ENCODE measurements around the gene LIN54.
A peak's percentile ranks its signal among the peaks of the same experiment; 100 is the strongest.
"Not testable (repeated sequence)": the region's sequence is repeated elsewhere in the genome, so short reads cannot be mapped to it uniquely, and the experiment has no call there.

LIN54 gene

GRCh38 chr4:83010522-83011318 lies at the start of gene LIN54:
LIN54 (minus strand) TSS chr4:83010823; CDS start chr4:82984844, 25,979 bp downstream.
- no peaks in the 10 kb centered on the region for H3K4me1 ChIP-seq (ENCODE audit: insufficient read depth, insufficient read length)
- no peaks in the 10 kb centered on the region for H3K36me3 ChIP-seq (ENCODE audit: insufficient read depth, insufficient read length, low read length)
- peak within 1 kb of the TSS; percentile 81 for H3K9ac ChIP-seq (ENCODE audit: insufficient read length, low read depth)
- no peaks in the 10 kb centered on the region for H3K9me3 ChIP-seq (ENCODE audit: insufficient read depth, low read length)
- H3K4me3 ChIP-seq (ENCODE audit: insufficient read length, low read depth) = peak within 1 kb of the TSS; percentile 74
- DNase-seq (ENCODE audit: low read depth, low spot score) = no peak
- no peak for TF ChIP-seq SUZ12 (IDR thresholded peaks at IDR 0.05; ENCODE audit: extremely low read depth, insufficient read depth, insufficient read length)
- no peak for TF ChIP-seq ZNF274 (IDR thresholded peaks at IDR 0.05; ENCODE audit: low read depth, low read length)
- no peak for TF ChIP-seq YY1 (IDR thresholded peaks at IDR 0.05; ENCODE audit: insufficient read depth, insufficient read length)
- H3K27me3 ChIP-seq (ENCODE audit: insufficient read depth, insufficient read length) = peaks cover 23% of the 10 kb centered on the region

- no peaks in the 10 kb centered on the region for H3K4me1 ChIP-seq (ENCODE audit: insufficient read depth, insufficient read length)
- TF ChIP-seq SUZ12 (IDR thresholded peaks at IDR 0.05; ENCODE audit: extremely low read depth, insufficient read depth, insufficient read length) = no peak
- TF ChIP-seq ZNF274 (IDR thresholded peaks at IDR 0.05; ENCODE audit: low read depth, low read length) = no peak
- no peaks in the 10 kb centered on the region for H3K27me3 ChIP-seq (ENCODE audit: insufficient read depth, insufficient read length)
- no peaks in the 10 kb centered on the region for H3K9me3 ChIP-seq (ENCODE audit: insufficient read depth, low read length)
- peaks cover 35% of the 10 kb centered on the region for H3K36me3 ChIP-seq (ENCODE audit: insufficient read depth, insufficient read length, low read length)
- no peak for DNase-seq (ENCODE audit: low read depth, low spot score)
- H3K9ac ChIP-seq (ENCODE audit: insufficient read length, low read depth) = no peak overlapping the region
- no peak overlapping the region for H3K4me3 ChIP-seq (ENCODE audit: insufficient read length, low read depth)
Observed at GRCh38 chr4:83054928-83055327, 44.3 kb upstream of the LIN54 start.

- H3K36me3 ChIP-seq (ENCODE audit: insufficient read depth, insufficient read length, low read length) = peaks cover 27% of the 10 kb centered on the region
- not testable (repeated sequence) for H3K27me3 ChIP-seq (ENCODE audit: insufficient read depth, insufficient read length); DNase-seq (ENCODE audit: low read depth, low spot score); H3K4me1 ChIP-seq (ENCODE audit: insufficient read depth, insufficient read length); H3K4me3 ChIP-seq (ENCODE audit: insufficient read length, low read depth); H3K9me3 ChIP-seq (ENCODE audit: insufficient read depth, low read length); H3K9ac ChIP-seq (ENCODE audit: insufficient read length, low read depth)
Observed at GRCh38 chr4:83048781-83049180, 38.2 kb upstream of the LIN54 start.

GRCh38 chr4:83046693-83047473 lies 36.3 kb upstream of the LIN54 start:
- Histone ChIP-seq H3K4me1 (ENCODE audit: insufficient read depth, insufficient read length) (no peaks in the 10 kb centered on the region), H3K9me3 (ENCODE audit: insufficient read depth, low read length) (no peaks in the 10 kb centered on the region), H3K27me3 (ENCODE audit: insufficient read depth, insufficient read length) (no peaks in the 10 kb centered on the region), H3K36me3 (ENCODE audit: insufficient read depth, insufficient read length, low read length) (peaks cover 15% of the 10 kb centered on the region), H3K9ac (ENCODE audit: insufficient read length, low read depth) (no peak overlapping the region), H3K4me3 (ENCODE audit: insufficient read length, low read depth) (no peak overlapping the region)
- DNase-seq (ENCODE audit: low read depth, low spot score) = no peak
- TF ChIP-seq YY1 (IDR thresholded peaks at IDR 0.05; ENCODE audit: insufficient read depth, insufficient read length) = no peak
- no peak for TF ChIP-seq ZNF274 (IDR thresholded peaks at IDR 0.05; ENCODE audit: low read depth, low read length)
- no peak for TF ChIP-seq SUZ12 (IDR thresholded peaks at IDR 0.05; ENCODE audit: extremely low read depth, insufficient read depth, insufficient read length)

- H3K4me1 ChIP-seq (ENCODE audit: insufficient read depth, insufficient read length) = no peaks in the 10 kb centered on the region
- TF ChIP-seq SUZ12 (IDR thresholded peaks at IDR 0.05; ENCODE audit: extremely low read depth, insufficient read depth, insufficient read length) (no peak), ZNF274 (IDR thresholded peaks at IDR 0.05; ENCODE audit: low read depth, low read length) (no peak), YY1 (IDR thresholded peaks at IDR 0.05; ENCODE audit: insufficient read depth, insufficient read length) (no peak)
- no peaks in the 10 kb centered on the region for H3K9me3 ChIP-seq (ENCODE audit: insufficient read depth, low read length)
- no peak overlapping the region for H3K9ac ChIP-seq (ENCODE audit: insufficient read length, low read depth)
- no peak for DNase-seq (ENCODE audit: low read depth, low spot score)
- no peak overlapping the region for H3K4me3 ChIP-seq (ENCODE audit: insufficient read length, low read depth)
- H3K27me3 ChIP-seq (ENCODE audit: insufficient read depth, insufficient read length) = no peaks in the 10 kb centered on the region
- H3K36me3 ChIP-seq (ENCODE audit: insufficient read depth, insufficient read length, low read length) = peaks cover 3% of the 10 kb centered on the region
Observed at GRCh38 chr4:83043801-83044407, 33.3 kb upstream of the LIN54 start.

GRCh38 chr4:83043157-83043556 lies 32.5 kb upstream of the LIN54 start:
- not testable (repeated sequence) for H3K9ac ChIP-seq (ENCODE audit: insufficient read length, low read depth); H3K4me1 ChIP-seq (ENCODE audit: insufficient read depth, insufficient read length); H3K9me3 ChIP-seq (ENCODE audit: insufficient read depth, low read length); H3K36me3 ChIP-seq (ENCODE audit: insufficient read depth, insufficient read length, low read length); H3K27me3 ChIP-seq (ENCODE audit: insufficient read depth, insufficient read length); H3K4me3 ChIP-seq (ENCODE audit: insufficient read length, low read depth); DNase-seq (ENCODE audit: low read depth, low spot score)

- no peak overlapping the region for H3K4me3 ChIP-seq (ENCODE audit: insufficient read length, low read depth)
- H3K27me3 ChIP-seq (ENCODE audit: insufficient read depth, insufficient read length) = no peaks in the 10 kb centered on the region
- H3K9ac ChIP-seq (ENCODE audit: insufficient read length, low read depth) = no peak overlapping the region
- no peak for TF ChIP-seq YY1 (IDR thresholded peaks at IDR 0.05; ENCODE audit: insufficient read depth, insufficient read length)
- no peak for TF ChIP-seq SUZ12 (IDR thresholded peaks at IDR 0.05; ENCODE audit: extremely low read depth, insufficient read depth, insufficient read length)
- TF ChIP-seq ZNF274 (IDR thresholded peaks at IDR 0.05; ENCODE audit: low read depth, low read length) = no peak
- peaks cover 3% of the 10 kb centered on the region for H3K36me3 ChIP-seq (ENCODE audit: insufficient read depth, insufficient read length, low read length)
- no peaks in the 10 kb centered on the region for H3K4me1 ChIP-seq (ENCODE audit: insufficient read depth, insufficient read length)
- no peaks in the 10 kb centered on the region for H3K9me3 ChIP-seq (ENCODE audit: insufficient read depth, low read length)
- DNase-seq (ENCODE audit: low read depth, low spot score) = no peak
Observed at GRCh38 chr4:83040269-83040668, 29.6 kb upstream of the LIN54 start.
